ENCODE measurements around the gene RLN2.

- TF ChIP-seq CTCF (IDR thresholded peaks at IDR 0.05) (no peak), POLR2A (IDR thresholded peaks at IDR 0.05) (no peak), POLR2AphosphoS5 (IDR thresholded peaks at IDR 0.05) (no peak)
Measured at GRCh38 chr9:5326893-5327548, 22.5 kb upstream of the RLN2 start.

Measured in gastroesophageal sphincter (tissue), 3 donors.